Fibroblast of lung (primary cell): ENCODE results near the gene NUDC. TPM values are rescaled to one million over a fixed set of nuclear protein-coding genes. Genes with fewer than 3 reads are reported as not detected.
"Not testable (repeated sequence)": the region's sequence is repeated elsewhere in the genome, so short reads cannot be mapped to it uniquely, and the experiment has no call there.

ENCODE experiments used
- DNase-seq, 2 donors: peaks; one replicate each; pipeline versions ENCODE4 v3.0.0 to v3.0.0-alpha.2; 2010; ENCODE audit warnings: low read depth in 2 of 2
- H2AFZ ChIP-seq: 2 replicates; pipeline ENCODE4 v1.5.1; 2012; ENCODE audit warnings: low read length, control low read depth, inconsistent platforms
- H3K27ac ChIP-seq: 2 replicates; pipeline ENCODE4 v1.5.1; 2011; ENCODE audit warnings: low read length, control low read depth; ENCODE audit not compliant: insufficient read depth
- H3K27me3 ChIP-seq: 2 replicates; pipeline ENCODE4 v1.5.1; 2011; ENCODE audit warnings: mild to moderate bottlenecking, low read length; ENCODE audit not compliant: control insufficient read depth, insufficient read depth
- H3K36me3 ChIP-seq: 2 replicates; pipeline ENCODE4 v1.5.1; 2011; ENCODE audit warnings: low read length; ENCODE audit not compliant: control insufficient read depth, insufficient read depth
- H3K4me1 ChIP-seq: 2 replicates; pipeline ENCODE4 v1.5.1; 2011; ENCODE audit warnings: low read length; ENCODE audit not compliant: control insufficient read depth, insufficient read depth; ENCODE audit errors: extremely low read depth
- H3K4me2 ChIP-seq: 2 replicates; pipeline ENCODE4 v1.5.1; 2011; ENCODE audit warnings: low read length, control low read depth; ENCODE audit not compliant: insufficient read depth; ENCODE audit errors: extremely low read depth
- H3K4me3 ChIP-seq, 4 experiments: fragments of 200-600 bp in 1 of 4; sonication (generic) in 1 of 4; replicated peaks in 1 of 4; 2 replicates each; pipeline ENCODE4 v1.5.1; 2011 to 2016; ENCODE audit warnings: low read length in 4 of 4, low read depth in 3 of 4, mild to moderate bottlenecking in 3 of 4, control low read depth in 2 of 4, inconsistent platforms in 1 of 4, mixed read lengths in 1 of 4; ENCODE audit not compliant: insufficient read depth in 1 of 4; ENCODE audit errors: control extremely low read depth in 1 of 4
- H3K79me2 ChIP-seq: 2 replicates; pipeline ENCODE4 v1.5.1; 2012; ENCODE audit warnings: mild to moderate bottlenecking, low read length, inconsistent platforms; ENCODE audit not compliant: control insufficient read depth, insufficient read depth
- H3K9ac ChIP-seq: 2 replicates; pipeline ENCODE4 v1.5.1; 2011; ENCODE audit warnings: mild to moderate bottlenecking, low read length, control low read depth; ENCODE audit not compliant: insufficient read depth
- H3K9me3 ChIP-seq: 2 replicates; pipeline ENCODE4 v1.5.1; 2012; ENCODE audit warnings: low read depth, low read length; ENCODE audit not compliant: control insufficient read depth, insufficient read depth
- H4K20me1 ChIP-seq: 2 replicates; pipeline ENCODE4 v1.5.1; 2011; ENCODE audit warnings: low read length; ENCODE audit not compliant: control insufficient read depth, insufficient read depth; ENCODE audit errors: extremely low read depth
- CTCF ChIP-seq, 2 donors: IDR thresholded peaks in 1 of 2; conservative IDR thresholded peaks in 1 of 2; 1 replicate in 1 of 2; 2 replicates in 1 of 2; pipeline ENCODE4 v1.5.1; 2011 to 2012; ENCODE audit warnings: low read length in 2 of 2, control low read depth in 1 of 2, inconsistent platforms in 1 of 2, low read depth in 1 of 2, mild to moderate bottlenecking in 1 of 2
- EZH2 ChIP-seq: IDR thresholded peaks from 2 replicates; pipeline ENCODE4 v1.5.1; 2012; ENCODE audit warnings: low read length, control low read depth, mild to moderate bottlenecking; ENCODE audit errors: missing control alignments
- polyA plus RNA-seq, 2 donors: library from polyadenylated mRNA; depleted of rRNA in 1 of 2; stranded (reverse) in 1 of 2; unstranded in 1 of 2; fragments of >200 nt; gene quantifications; 2 replicates each; pipeline ENCODE4 v1.2.1, GENCODE V29; 2011 to 2012; ENCODE audit warnings: missing spikeins in 1 of 2
- total RNA-seq: library from RNA; depleted of rRNA; stranded (reverse); fragments of >200 nt; gene quantifications from 2 replicates; pipeline ENCODE4 v1.2.1, GENCODE V29; 2014

Gene NUDC
- total and polyA plus RNA-seq, 2 donors (not counting 1 experiment from before 2014, with no cell fraction given) = 21.5 to 41.5 TPM

GRCh38 chr1:26877326-26877725, 44.2 kb upstream of the NUDC start:
- peaks cover 10% of the 10 kb centered on the region for H3K36me3 ChIP-seq

GRCh38 chr1:26879793-26880192, 41.8 kb upstream of the NUDC start:
- Histone ChIP-seq H3K4me2 (no peak overlapping the region), H3K4me1 (no peaks in the 10 kb centered on the region), H3K27ac (no peak overlapping the region), H3K4me3 (no peak overlapping the region), H3K9me3 (no peaks in the 10 kb centered on the region), H3K27me3 (no peaks in the 10 kb centered on the region), H3K79me2 (no peaks in the 10 kb centered on the region), H3K9ac (no peak overlapping the region), H4K20me1 (no peaks in the 10 kb centered on the region), H2AFZ (no peak overlapping the region), H3K36me3 (peaks cover 19% of the 10 kb centered on the region)
- TF ChIP-seq EZH2 (no peak), CTCF (conservative IDR thresholded peaks at IDR 0.05 in 1 of 2, IDR thresholded peaks at IDR 0.05 in 1 of 2; ENCODE audit: low read depth in 1 of 2, low read length in 2 of 2) (no peak)
- no peak for DNase-seq

More at GRCh38 chr1:26877326-26877725, 44.2 kb upstream of the NUDC start:
- Histone ChIP-seq H3K79me2 (no peaks in the 10 kb centered on the region), H3K4me2 (no peak overlapping the region), H3K4me1 (no peaks in the 10 kb centered on the region), H4K20me1 (no peaks in the 10 kb centered on the region), H3K9me3 (no peaks in the 10 kb centered on the region), H3K4me3 (no peak overlapping the region), H3K27ac (no peak overlapping the region), H3K9ac (no peak overlapping the region), H2AFZ (no peak overlapping the region), H3K27me3 (no peaks in the 10 kb centered on the region)
- TF ChIP-seq EZH2 (no peak), CTCF (conservative IDR thresholded peaks at IDR 0.05 in 1 of 2, IDR thresholded peaks at IDR 0.05 in 1 of 2; ENCODE audit: low read depth in 1 of 2, low read length in 2 of 2) (no peak)
- DNase-seq = no peak

GRCh38 chr1:26881611-26882010, 39.9 kb upstream of the NUDC start:
- peaks cover 23% of the 10 kb centered on the region for H3K36me3 ChIP-seq
- not testable (repeated sequence) for H3K27ac ChIP-seq, H3K27me3 ChIP-seq

More at GRCh38 chr1:26881611-26882010, 39.9 kb upstream of the NUDC start:
- DNase-seq, H3K9me3 ChIP-seq, H4K20me1 ChIP-seq, H3K9ac ChIP-seq, H3K4me1 ChIP-seq, H3K79me2 ChIP-seq, H2AFZ ChIP-seq, H3K4me2 ChIP-seq, H3K4me3 ChIP-seq: not testable (repeated sequence)
